DMS79 (cell line): ENCODE results near the gene SENP5.

ENCODE experiments used
- DNase-seq: peaks from one replicate; lab custom pipeline; 2025; lab: John Stamatoyannopoulos, UW

Gene SENP5

GRCh38 chr3:196969134-196969659 is 101.5 kb downstream of the SENP5 start:
- no peak for DNase-seq

GRCh38 chr3:196969660-196970546 is 102.2 kb downstream of the SENP5 start:
- no peak for DNase-seq

- no peak for DNase-seq
Observed at GRCh38 chr3:196970547-196971093, 102.9 kb downstream of the SENP5 start.

- no peak for DNase-seq
Observed at GRCh38 chr3:196971094-196971698, 103.5 kb downstream of the SENP5 start.

- DNase-seq: no peak
Observed at GRCh38 chr3:196974661-196975060, 106.9 kb downstream of the SENP5 start.

- DNase-seq: no peak
Observed at GRCh38 chr3:196975349-196975748, 107.6 kb downstream of the SENP5 start.

- no peak for DNase-seq
Observed at GRCh38 chr3:196976941-196977340, 109.2 kb downstream of the SENP5 start.

DNA sequence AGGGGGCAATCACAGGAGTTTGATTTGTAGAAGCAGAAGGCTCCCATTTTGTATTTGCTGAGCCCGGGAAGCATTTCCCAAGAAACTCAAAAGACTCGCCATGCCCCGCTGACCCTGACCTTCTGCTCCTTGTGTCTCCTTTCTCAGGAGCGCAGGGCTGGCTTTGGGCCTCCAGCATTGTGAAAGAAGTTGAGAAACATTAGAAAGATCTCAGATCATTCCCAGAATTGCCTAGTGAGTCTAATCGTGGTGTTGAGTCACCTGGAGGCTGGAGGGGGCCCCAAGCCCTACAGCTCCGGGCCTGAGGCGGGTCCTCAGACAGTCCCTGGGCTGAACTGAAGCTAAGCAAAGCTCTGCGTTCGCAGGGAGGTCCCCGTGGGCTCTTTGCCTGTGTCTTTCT is 111.8 kb downstream of the SENP5 start:
- no peak for DNase-seq

GRCh38 chr3:196981657-196982056 is 113.9 kb downstream of the SENP5 start:
- no peak for DNase-seq

DNA sequence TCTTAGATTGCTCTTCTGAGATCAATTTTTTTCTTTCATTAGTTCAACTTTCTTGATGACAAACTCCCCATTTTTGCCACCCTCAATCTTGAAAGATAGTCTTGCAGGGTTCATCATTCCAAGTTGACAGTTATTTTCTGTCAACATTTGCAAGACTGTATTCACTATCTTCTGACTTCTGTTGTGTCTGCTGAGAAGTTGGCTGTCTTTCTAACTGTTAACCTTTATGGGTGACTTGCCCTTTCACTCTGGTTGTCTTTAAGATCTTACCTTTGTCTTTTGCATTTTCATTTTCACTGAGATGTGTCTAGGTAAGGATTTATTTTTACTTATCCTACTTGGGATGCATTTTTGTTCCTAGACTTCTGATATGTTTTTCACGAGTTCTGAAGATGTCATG is 115.5 kb downstream of the SENP5 start:
- no peak for DNase-seq
